Prostate gland (tissue), 2 donors: ENCODE results near the gene MRPS25.

ENCODE experiments used
- CTCF ChIP-seq, 4 experiments: fragments of 200-600 bp in 2 of 4; fragments of 450-650 bp in 2 of 4; sonication (generic) in 2 of 4; IDR thresholded peaks; 1 replicate in 3 of 4; 2 replicates in 1 of 4; pipeline ENCODE4 v1.5.1; 2016 to 2019; ENCODE audit warnings: antibody characterized with exemption in 4 of 4, mild to moderate bottlenecking in 2 of 4, moderate library complexity in 2 of 4
- POLR2A ChIP-seq: fragments of 450-650 bp; IDR thresholded peaks from one replicate; pipeline ENCODE4 v1.6.1; 2016; ENCODE audit warnings: antibody characterized with exemption, mild to moderate bottlenecking

GRCh38 chr3:15113471-15113870 is 48.4 kb upstream of the MRPS25 start:
- TF ChIP-seq POLR2A (no peak), CTCF (IDR thresholded peaks at IDR 0.05) (no peak)
